Hematopoietic multipotent progenitor cell treated with erythropoietin and hydrocortisone succinate and interleukin-3 and kit ligand, for 17 days (in vitro differentiated cells): Measurements from ENCODE around the gene STK36.

Source experiments
- DNase-seq: peaks from one replicate; pipeline ENCODE4 v3.0.0-alpha.2; 2015; ENCODE audit warnings: low spot score

Gene STK36

DNA sequence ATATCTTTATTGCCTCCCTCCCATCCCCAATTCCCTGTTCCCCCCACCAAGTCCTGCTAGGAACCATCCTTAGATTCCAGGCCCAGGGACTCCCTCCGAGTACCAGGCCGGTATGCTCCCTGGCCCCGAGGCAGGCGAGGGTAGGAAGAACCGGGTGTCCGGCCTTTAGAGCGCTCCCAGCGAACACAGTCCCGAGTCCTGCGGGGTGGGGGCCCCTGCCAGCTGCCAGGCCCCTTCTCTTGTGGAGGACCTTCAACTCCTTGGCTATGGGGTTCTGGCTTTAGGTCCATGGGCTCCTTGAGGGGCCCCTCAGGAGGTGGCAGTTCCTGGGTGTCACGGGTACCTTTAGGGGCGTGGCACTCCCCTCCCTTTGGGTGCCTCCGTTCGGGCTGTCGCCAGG lies 8.0 kb upstream of the STK36 start:
- no peak for DNase-seq

DNA sequence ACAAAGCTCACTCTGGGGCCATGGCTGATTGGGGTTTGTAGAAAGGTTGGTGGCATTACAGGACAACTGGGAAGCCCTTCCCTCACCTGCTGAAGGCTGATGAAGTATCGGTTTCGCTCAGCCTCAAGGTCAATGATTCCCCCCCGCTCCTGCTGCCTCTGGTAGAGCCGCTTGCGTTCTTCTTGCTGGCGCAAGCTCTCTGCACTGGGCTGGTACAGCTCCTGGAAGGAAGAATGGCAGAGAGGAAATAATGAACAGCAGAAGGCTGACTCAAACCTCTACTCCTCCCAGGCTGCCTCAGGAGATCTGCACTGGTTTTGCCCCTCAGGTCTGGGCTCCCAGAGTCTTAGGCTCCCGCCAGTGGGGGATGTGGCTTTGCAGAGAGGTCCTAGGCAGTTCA lies 7.2 kb upstream of the STK36 start:
- no peak for DNase-seq

DNA sequence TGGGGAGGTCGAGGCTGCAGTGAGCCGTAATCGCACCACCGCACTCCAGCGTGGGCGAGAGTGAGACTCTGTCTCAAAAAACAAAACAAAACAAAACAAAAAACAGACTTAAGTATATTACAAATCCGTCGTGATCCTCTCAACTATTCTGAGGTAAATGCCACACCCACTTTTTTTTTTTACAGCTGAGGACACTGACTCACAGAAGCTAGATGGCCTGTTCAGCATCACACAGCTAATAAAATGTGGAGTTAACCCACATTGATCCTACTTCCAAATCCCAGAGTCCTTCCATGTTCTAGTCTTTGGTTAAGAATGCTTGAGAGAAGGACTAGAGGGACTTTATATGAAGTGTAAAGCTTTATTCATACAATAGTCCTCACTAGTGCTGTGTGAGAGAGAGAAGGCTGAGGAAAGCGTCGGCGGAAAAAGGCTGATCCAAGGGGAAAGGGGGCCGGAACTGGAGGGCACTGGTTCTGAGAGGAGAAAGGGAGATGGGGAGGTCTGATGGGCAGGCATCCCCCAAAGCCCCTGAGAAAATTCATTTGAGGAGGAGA lies 711 bp upstream of the STK36 start:
- DNase-seq, result peak; percentile 18

DNA sequence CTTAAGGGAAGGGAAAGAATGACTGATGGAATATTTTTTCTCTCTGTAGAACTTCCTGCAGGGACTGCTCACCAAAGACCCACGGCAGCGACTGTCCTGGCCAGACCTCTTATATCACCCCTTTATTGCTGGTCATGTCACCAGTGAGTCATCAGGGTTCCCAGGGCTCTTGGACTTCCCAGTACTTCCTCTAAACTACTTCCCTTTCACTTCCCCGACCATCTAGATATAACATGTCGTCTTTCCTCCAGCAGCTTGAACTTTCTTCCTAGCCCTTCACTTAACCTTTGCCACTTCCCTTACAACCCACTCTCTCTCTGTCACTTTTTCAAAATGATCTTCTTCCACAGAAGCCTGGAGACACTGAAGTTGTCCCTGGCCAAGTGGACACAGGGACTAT lies 7.2 kb downstream of the STK36 start:
- no peak for DNase-seq

DNA sequence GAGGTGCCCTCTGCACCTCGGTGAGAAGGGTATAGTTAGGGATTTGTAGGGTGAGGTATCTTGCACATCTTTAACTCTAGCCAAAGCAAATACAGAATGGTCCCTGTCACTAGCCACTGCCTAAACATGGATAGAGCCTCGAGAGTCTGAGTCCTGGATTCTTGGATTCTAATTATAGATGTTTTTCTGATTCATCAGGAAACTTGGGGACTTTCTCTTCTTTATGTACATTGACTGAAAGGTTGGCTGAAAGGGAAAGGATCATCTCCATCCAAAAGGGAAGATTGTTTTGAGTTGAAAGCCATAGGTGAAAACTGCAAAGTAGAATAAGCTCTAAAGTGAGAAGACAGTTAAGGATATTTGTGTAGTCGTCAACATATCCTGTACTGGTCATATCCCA lies 8.2 kb downstream of the STK36 start:
- no peak for DNase-seq

DNA sequence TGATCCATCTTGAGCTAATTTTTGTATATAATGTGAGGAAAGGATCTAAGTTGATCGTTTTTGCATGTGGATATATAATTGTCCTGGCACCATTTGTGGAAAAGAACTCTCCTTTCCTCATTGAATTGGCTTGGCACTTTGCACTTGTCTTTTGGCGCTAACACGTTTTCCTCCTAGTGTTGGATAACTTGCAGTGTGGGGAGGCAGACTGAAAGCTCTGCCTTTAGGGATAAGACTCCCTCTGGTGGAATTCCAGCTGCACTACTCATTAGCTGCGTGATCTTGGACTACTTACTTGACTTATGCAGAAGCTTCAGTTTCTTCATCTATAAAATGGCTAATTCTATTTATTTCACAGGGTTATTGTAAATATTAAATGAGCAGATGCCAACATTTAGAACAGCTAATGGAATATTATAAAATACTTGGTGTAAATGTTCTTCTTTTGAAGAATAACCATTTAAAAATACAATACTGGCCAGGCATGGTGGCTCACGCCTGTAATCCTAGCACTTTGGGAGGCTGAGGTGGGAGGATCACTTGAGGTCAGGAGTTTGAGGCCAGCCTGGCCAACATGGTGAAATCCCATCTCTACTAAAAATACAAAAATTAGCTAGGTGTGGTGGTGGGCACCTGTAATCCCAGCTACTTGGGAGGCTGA lies 15.6 kb downstream of the STK36 start:
- peak; percentile 47 for DNase-seq

DNA sequence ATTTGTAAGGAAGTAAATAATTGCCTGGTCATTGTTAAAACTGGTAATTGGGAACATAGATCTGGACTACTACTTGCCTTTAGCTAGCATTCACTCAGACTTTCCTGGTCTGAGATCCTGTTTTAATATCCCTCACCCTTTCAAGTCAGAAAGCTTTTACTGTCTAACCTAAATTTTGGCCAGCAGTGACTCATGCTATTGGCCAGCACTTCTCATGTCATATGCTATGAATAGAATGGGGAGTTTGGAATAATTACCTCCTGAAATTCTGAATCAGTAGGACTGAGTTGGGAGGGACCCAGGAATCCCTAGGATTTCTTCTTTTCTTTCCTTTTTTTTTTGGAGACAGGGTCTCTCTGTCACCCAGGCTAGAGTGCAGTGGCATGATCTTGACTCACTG lies 19.3 kb downstream of the STK36 start:
- no peak for DNase-seq

DNA sequence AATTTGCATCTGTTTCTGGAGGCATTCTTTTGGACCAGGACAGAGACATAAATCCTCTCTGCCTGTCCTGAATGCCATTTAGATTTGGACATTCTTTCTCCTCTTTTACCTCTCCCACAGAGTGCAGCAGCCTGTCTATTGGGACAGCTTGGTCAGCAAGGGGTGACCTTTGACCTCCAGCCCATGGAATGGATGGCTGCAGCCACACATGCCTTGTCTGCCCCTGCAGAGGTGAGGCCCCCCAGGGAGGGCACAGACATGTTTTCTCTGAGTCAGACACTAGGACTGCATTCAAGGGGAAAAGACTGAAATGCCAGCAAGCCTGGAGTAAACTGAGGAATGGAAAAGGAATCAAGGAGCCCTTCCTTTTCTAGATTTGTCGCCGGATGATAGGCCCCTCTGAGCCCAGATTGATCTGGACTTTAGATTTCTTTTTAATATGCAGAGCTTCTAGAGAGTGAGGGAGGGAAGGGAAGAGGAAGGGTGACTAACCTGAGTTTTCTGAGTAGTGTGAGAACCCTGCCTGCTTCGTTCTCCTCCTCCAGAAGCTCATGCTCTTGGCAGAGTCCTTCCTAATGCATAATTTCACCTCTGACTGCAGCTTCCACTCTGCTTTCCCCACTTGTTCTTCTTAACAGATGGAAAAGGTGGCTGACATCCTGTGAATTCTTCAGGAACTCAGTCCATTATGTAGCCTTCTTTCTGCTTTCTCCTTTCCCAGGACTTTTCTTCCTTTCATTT lies 22.7 kb downstream of the STK36 start:
- no peak for DNase-seq

DNA sequence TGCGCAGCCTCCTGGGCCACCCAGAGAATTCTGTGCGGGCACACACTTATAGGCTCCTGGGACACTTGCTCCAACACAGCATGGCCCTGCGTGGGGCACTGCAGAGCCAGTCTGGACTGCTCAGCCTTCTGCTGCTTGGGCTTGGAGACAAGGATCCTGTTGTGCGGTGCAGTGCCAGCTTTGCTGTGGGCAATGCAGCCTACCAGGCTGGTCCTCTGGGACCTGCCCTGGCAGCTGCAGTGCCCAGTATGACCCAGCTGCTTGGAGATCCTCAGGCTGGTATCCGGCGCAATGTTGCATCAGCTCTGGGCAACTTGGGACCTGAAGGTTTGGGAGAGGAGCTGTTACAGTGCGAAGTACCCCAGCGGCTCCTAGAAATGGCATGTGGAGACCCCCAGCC lies 27.0 kb downstream of the STK36 start:
- DNase-seq, result no peak

DNA sequence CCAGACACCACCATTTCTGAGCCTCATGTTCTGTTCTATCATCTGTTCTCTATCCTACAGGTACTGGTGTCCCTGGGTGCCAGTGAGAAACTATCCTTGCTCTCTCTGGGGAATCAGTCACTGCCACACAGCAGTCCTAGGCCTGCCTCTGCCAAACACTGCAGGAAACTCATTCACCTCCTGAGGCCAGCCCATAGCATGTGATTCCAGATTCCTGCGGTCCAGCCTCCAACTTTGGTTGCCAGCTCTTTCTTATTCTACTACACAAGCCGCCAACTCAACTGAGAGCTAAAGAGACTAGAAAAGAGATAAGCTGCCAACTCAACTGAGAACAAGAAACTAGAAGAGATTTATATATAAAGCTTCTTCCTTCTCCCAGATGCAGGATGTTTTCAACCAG lies 29.9 kb downstream of the STK36 start:
- no peak for DNase-seq

DNA sequence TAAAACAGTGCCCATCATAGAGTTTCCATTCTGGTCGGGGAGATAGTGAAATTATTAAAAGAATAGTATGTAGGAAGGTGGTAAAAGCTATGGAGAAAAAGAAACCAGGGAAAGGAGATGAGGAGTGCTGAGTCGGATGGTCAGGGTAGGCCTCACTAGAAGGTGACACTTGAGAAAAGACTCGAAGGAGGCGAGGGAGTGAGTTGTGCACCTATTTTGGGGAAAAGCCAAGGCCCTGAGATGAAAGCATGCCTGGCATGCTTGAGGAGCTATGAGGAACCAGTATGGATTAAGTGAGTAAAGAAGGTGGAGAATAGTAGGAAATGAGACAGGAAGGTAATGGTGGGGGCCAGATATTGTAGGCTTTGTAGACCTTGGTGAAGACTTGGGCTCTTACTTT lies 31.5 kb downstream of the STK36 start:
- no peak for DNase-seq

DNA sequence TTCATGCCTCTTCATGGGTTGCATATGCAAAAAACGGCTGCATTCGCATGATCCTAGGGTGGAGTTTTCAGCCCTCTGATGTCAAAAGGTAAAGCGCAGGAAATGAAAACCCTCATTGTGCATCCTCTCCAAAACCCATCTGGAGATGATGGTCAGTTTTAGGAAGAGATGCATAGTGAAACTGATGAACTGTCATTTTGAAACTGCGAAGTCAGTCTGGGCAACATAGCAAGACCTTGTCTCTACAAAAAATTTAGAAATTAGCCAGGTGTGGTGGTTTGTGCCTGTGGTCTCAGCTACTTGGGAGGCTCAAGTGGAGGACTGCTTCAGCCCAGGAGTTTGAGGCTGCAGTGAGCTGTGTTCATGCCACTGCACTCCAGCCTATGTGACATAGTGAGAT lies 36.2 kb downstream of the STK36 start:
- DNase-seq, result no peak

DNA sequence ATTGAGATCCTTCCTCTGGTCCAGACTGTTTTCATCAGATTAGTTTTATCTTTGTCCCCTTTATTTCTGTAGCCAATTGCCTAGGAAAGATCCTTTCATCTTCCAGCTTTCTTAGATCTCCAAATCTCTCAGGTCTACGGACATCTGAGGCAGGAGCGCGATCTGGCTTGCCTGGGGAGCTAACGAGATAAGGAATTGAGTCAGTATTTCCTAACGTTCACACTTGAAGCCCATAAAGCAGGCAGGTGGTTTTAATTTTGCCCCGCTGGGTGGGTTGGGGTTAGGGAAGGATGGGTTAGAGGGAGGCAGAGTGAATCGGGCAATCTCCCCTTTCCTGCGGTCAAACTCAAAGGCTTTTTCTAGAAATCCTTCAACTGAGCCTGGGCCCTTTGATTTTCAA lies 38.0 kb downstream of the STK36 start:
- DNase-seq, result no peak

DNA sequence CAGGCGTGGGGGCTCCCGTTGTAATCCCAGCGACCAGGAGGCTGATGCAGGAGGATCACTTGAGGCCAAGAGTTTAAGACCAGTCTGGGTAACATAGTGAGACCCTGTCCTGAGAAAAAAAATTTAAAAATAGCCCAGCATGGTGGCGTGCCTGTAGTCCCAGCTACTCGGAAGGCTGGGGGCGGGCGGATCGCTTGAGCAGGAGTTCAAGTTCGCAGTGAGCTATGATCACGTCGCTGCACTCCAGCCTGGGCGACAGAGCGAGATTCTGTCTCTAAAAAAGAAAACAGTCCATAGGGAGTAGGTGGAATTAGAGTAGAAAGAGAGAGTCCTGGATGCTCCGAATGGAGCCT lies 38.4 kb downstream of the STK36 start:
- DNase-seq, result no peak

DNA sequence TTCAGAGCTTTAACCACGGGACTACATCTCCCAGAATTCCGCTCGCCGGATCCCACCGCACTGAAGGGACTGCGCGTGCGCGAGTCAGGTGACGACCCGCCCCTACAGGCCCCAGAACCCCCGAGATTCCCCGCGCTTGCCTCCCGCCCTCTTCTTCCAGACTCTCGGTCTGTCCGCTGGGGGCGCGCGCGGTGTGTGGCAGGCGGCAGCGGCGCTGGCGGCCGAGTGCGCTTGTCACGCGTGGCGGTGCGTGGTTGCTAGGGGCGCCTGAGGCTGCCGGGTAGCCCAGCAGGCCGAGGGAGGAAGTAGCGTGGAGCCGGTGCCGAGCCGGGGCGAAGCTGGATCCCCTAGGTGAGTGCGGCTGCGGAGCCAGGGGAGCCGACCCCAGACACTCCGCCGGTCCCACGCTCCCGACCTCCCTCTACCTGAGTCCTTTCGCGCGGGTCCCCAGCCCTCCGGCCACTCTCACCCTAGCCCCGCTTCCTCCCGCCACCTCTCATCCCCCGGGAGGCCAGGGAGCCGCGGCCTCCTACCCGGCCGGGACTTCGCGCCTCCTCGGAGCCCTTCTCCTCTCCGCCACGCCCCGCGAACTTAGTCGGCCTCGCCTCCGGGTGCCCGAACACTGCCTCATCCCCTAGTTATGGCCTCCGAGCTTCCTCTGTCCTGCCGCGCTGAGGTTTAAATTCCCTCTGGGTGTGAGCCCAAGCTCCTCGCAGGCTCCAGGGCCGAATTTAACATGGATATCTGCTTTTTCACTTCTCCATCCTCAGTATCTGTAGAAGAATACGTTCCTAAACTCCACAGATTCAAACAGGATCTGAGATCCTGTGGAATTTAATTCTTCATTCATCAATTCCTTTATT lies 39.0 kb downstream of the STK36 start, which contains the start of gene TTLL4:
Gene TTLL4 (plus strand): TSS at position 149 of the 863 bp plus-strand sequence. CDS start 26,842 bp downstream, outside the sequence.
- peak; percentile 96 for DNase-seq

DNA sequence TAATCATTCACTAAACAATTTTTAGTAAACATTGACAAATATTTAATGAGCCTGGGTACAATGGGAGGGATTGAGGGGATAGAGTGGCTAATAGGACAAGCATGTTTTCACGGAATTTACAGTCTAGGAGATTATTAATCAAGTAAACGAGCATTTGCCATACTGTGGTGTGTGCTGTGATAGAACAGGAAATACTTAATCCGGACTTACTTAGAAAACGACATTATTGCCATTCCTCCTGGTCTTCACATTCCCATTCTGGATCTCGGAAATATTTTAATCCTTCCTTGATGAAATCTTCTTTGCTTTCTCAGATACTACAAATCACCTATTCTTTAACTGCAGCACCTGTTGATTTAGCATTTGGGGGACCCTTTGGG lies 39.7 kb downstream of the STK36 start:
- DNase-seq, result no peak

DNA sequence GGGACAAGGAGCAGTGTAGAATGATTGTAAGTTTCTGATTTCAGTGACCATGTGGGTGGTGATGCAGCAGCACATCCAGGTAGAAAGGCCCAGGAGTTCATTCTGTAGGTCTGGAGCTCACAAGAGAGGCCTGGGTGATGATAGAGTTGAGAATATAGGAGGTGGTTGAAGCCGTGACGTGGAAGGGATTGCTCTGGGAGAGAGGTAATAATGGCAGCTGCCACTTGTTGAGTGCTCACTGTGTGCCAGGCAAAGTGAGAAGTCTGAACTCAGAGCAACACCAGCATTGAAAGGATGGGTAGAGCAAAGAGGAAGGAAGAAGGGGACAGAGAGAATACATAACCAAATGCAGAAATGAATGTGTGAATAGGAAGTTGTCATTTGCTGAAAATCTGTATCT lies 42.0 kb downstream of the STK36 start:
- no peak for DNase-seq

DNA sequence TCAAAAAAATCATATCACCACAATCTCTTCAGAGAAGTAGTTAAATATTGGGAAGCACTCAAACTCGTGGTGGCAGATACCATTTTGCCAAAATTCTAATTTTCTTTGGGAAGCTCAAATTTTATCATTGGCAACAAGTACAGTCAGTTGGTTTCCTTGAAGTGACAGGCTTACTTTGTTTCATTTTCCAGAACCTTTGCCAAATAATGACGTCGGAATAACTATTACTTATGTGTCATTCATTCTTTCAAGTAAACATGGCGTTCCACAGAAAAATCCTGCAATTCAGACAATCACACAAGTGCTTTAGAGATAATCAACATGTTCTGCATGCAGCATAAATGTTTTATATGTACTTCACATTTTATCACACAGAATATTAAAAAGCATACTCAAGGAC lies 44.2 kb downstream of the STK36 start:
- DNase-seq, result no peak

DNA sequence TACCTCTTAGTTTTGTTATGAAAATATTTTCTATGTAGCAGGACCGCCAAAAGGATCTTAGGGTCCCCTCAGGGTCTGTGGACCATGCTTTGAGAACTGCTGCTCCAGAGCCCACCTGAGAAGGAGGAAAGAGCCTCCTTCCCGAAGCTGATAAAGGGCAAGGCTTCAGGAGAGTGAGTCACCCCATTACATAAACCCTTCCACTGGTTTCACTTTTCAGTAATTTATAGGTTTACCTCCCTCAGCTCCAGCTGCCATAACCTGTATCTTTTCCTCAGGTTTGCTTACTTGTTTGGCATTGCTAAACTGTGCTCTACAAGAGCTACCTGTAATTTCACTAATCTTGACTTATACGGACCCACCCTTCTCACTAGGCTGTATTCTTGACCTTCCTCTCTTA lies 45.4 kb downstream of the STK36 start:
- DNase-seq, result no peak

DNA sequence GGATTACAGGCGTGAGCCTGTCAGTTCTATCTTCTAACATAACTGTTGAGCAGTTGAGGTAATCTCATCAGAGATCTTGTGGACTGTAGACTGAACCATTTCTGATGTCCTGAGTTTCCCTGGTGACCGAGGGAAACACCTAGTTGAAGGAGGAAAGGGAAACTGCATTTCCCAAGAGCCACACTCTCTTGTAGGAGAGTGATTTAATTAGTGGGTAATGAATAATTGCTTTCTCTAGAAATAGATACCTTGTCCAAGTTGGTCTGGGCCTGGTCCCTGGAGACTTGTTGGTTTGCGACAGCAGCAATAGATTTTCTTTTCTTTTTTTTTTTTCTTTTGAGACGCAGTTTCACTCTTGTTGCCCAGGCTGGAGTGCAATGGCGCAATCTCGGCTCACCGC lies 46.2 kb downstream of the STK36 start:
- DNase-seq, result no peak

DNA sequence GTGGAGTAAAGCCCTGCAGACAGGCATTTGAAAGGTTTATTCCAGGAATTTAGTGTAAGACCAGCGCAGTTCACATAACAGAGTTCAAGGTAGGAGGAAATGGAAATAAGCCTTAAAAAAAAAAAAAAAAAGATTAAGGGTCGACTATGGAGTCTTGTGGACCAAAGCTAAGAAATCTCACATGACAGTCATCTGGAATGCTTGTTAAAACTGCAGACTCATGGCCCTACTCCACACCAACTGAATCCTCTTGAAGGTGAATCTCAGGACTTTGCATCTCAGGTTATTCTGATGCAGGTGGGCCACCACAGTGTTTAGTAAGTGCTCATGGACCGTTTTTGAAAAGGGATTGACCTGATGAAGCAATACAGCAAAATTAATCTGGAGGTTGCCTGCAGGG lies 47.6 kb downstream of the STK36 start:
- DNase-seq, result no peak
